Measurements from ENCODE around the gene EDARADD. TPM values are rescaled to one million over a fixed set of nuclear protein-coding genes. Genes with fewer than 3 reads are reported as not detected.

Gene EDARADD
- total RNA-seq, 3 donors from 2014 or later: 0.32 to 27.1 (median 20.3) TPM

DNA sequence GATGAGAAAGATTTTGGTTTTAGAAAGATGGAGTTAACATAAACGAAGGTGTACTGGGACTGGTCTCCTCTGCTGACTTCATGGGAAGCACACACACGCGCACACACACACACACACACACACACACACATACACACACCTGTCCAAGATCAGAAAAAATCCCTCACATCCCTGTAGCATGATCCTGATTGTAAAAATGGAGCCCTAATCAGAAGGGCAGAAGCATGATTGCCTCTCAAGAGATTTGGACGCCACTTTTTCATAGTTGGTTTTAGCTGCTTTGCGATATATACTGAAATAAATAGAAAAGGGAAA lies 73.2 kb downstream of the EDARADD start:
- Histone ChIP-seq H3K4me3 (no peak overlapping the region), H3K27ac (no peak overlapping the region), H3K36me3 (no peaks in the 10 kb centered on the region), H3K4me1 (no peaks in the 10 kb centered on the region), H3K9me3 (no peaks in the 10 kb centered on the region), H3K27me3 (no peaks in the 10 kb centered on the region)
- DNase-seq (ENCODE audit: low spot score in 2 of 2): no peak
- TF ChIP-seq, protein P1, sequence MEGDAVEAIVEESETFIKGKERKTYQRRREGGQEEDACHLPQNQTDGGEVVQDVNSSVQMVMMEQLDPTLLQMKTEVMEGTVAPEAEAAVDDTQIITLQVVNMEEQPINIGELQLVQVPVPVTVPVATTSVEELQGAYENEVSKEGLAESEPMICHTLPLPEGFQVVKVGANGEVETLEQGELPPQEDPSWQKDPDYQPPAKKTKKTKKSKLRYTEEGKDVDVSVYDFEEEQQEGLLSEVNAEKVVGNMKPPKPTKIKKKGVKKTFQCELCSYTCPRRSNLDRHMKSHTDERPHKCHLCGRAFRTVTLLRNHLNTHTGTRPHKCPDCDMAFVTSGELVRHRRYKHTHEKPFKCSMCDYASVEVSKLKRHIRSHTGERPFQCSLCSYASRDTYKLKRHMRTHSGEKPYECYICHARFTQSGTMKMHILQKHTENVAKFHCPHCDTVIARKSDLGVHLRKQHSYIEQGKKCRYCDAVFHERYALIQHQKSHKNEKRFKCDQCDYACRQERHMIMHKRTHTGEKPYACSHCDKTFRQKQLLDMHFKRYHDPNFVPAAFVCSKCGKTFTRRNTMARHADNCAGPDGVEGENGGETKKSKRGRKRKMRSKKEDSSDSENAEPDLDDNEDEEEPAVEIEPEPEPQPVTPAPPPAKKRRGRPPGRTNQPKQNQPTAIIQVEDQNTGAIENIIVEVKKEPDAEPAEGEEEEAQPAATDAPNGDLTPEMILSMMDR (IDR thresholded peaks at IDR 0.05): no peak
- TF ChIP-seq POLR2AphosphoS5 (IDR thresholded peaks at IDR 0.05) (no peak), POLR2A (IDR thresholded peaks at IDR 0.05) (no peak)
- intact Hi-C loops (cut with DNase I; ENCODE audit: low total_unique reads): loop anchor here (10.0 kb wide), 1 partner anchor 92 kb away; no protein-coding TSS in a partner anchor

GRCh38 chr1:236468625-236469024 lies 74.5 kb downstream of the EDARADD start:
- H3K9me3 ChIP-seq: no peaks in the 10 kb centered on the region
- no peak for TF ChIP-seq POLR2AphosphoS5 (IDR thresholded peaks at IDR 0.05)
- no peak for TF ChIP-seq POLR2A (IDR thresholded peaks at IDR 0.05)
- TF ChIP-seq, protein P1 (IDR thresholded peaks at IDR 0.05): no peak
- intact Hi-C loops (cut with DNase I; ENCODE audit: low total_unique reads): loop anchor here (10.0 kb wide), 1 partner anchor 94 kb away; no protein-coding TSS in a partner anchor
- H3K27me3 ChIP-seq: no peaks in the 10 kb centered on the region
- DNase-seq (ENCODE audit: low spot score in 2 of 2): no peak
- H3K4me3 ChIP-seq: no peak overlapping the region
- H3K36me3 ChIP-seq: no peaks in the 10 kb centered on the region
- H3K4me1 ChIP-seq: no peaks in the 10 kb centered on the region
- H3K27ac ChIP-seq: no peak overlapping the region

GRCh38 chr1:236469466-236469865 lies 75.4 kb downstream of the EDARADD start:
- no peaks in the 10 kb centered on the region for H3K36me3 ChIP-seq
- no peak for DNase-seq (ENCODE audit: low spot score in 2 of 2)
- no peak overlapping the region for H3K27ac ChIP-seq
- H3K27me3 ChIP-seq: no peaks in the 10 kb centered on the region
- intact Hi-C loops (cut with DNase I; ENCODE audit: low total_unique reads): loop anchor here (10.0 kb wide), 1 partner anchor 95 kb away; no protein-coding TSS in a partner anchor
- TF ChIP-seq POLR2AphosphoS5 (IDR thresholded peaks at IDR 0.05) (no peak), POLR2A (IDR thresholded peaks at IDR 0.05) (no peak)
- TF ChIP-seq, protein P1 (IDR thresholded peaks at IDR 0.05): no peak
- no peaks in the 10 kb centered on the region for H3K4me1 ChIP-seq
- H3K4me3 ChIP-seq: no peak overlapping the region
- H3K9me3 ChIP-seq: no peaks in the 10 kb centered on the region

- no peak for DNase-seq (ENCODE audit: low spot score in 2 of 2)
- Histone ChIP-seq H3K27ac (no peak overlapping the region), H3K4me3 (no peak overlapping the region), H3K9me3 (no peaks in the 10 kb centered on the region), H3K36me3 (no peaks in the 10 kb centered on the region), H3K4me1 (no peaks in the 10 kb centered on the region), H3K27me3 (no peaks in the 10 kb centered on the region)
- intact Hi-C loops (cut with DNase I; ENCODE audit: low total_unique reads): no loop called here
- TF ChIP-seq, protein P1 (IDR thresholded peaks at IDR 0.05): no peak
- TF ChIP-seq POLR2A (IDR thresholded peaks at IDR 0.05): no peak
Measured at GRCh38 chr1:236471096-236471495, 77.0 kb downstream of the EDARADD start.

DNA sequence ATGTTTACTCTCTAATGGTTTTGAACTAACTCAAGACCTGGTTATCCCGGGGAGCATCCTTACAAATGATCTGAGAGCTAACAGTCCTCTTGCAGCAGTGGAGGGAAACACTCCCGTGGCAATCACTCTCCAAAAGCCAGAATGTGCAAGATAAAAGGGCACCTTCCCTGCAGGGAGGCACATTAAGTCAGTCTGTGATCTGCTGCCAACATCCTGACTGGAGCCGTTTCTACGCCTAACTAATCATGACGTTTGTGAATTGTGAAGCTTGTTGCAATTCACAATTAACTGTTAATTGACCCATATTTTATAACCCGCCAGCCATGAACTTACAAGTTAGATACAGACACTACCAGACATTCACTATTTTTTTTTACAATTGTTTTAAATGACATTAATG lies 77.6 kb downstream of the EDARADD start:
- Histone ChIP-seq H3K27ac (no peak overlapping the region), H3K27me3 (no peaks in the 10 kb centered on the region), H3K4me3 (no peak overlapping the region), H3K9me3 (no peaks in the 10 kb centered on the region), H3K36me3 (no peaks in the 10 kb centered on the region), H3K4me1 (no peaks in the 10 kb centered on the region)
- intact Hi-C loops (cut with DNase I; ENCODE audit: low total_unique reads): no loop called here
- TF ChIP-seq, protein P1 (IDR thresholded peaks at IDR 0.05): no peak
- no peak for TF ChIP-seq POLR2AphosphoS5 (IDR thresholded peaks at IDR 0.05)
- TF ChIP-seq POLR2A (IDR thresholded peaks at IDR 0.05): no peak
- no peak for DNase-seq (ENCODE audit: low spot score in 2 of 2)
